GM19023 (cell line): ENCODE results near the gene GSTA5.
"Not testable (repeated sequence)": the region's sequence is repeated elsewhere in the genome, so short reads cannot be mapped to it uniquely, and the experiment has no call there.

ENCODE experiments used
- ATAC-seq: cut with Tn5 transposase; IDR thresholded peaks from one replicate; pipeline ENCODE4 v1.9.1; 2021; ENCODE audit warnings: mild to moderate bottlenecking, moderate library complexity; ENCODE audit not compliant: unreplicated experiment

The GSTA5 gene

DNA sequence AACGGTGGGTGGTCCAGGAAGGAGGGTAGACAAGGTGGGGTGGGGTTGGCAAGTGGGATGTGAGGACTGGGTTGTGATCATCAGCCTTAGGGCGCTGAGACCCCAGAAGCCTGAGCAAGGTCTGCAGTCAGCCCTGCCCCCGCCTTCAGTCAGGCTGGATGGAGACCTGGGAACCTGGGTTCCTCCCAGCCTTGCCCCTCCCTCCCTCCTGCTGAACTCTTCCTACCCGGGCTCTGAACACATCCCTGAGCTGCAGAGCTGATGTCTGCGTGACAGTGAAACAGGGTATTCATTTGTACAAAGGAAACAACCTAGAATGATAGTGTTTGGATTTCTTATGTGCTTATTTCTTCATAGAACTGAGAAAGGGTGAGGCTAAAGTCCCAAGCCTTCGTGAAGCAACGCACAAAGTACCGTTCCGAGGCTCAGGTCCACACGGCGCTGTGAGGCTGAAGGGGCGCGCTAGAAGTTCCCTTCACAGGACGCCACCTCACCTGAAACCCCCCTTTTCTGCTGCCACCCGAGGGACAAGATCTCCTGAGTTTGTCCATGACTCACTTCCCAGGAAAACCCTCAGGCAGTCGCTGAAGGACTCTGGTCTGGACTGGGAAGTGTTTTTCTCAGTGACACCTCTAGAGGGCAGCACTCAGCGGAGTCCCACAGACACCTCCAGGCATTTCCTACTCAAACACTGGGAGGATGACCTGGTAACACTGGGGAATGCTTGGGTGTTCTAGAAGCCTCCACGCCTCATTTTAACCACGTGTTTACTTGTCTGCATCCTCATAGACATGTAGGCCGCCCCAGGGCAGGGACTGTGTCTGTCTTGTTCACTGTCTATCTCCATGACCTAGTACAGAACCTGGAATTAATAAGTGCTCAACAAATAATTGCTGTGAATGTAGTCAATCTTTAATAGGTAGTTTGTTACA, 1.2 kb downstream of the GSTA5 start:
- peak; percentile 88 for ATAC-seq

DNA sequence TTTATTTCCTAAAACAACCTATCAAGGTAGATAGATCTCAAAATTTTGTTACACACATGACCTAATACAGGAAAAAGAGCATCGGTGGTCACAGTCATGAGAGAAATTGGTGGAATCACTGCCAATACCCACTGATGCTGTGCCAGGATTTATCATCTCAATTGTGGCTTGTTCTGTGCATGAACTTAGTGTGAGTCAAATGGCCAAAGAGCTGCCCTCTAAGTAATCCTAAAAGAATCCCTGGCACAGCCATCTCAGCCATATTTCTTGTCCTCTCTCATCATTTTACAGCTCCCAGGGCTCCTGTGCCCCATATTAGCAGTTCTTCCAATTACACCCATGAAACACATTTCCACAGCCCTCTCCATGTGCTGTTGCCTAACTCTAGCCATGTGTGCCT, 6.1 kb downstream of the GSTA5 start:
- no peak for ATAC-seq

DNA sequence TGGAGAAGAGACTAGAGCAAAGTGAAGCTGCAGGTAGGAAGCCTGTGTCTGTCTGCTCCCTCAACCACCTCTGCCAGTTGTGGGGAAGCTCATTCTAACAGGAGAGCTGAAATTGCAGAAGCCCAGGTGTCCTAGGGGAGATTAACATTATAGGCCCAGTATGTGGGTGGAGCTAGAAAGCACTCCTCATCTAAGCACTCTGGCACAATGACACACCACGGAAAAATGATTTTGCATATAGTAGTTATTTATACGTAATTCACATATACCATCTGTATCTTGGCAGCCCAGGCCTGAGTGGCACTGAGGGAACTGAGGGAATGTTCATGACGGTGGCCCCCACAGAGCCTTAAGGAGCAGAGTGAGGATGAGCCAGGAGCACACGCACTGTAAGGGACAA, 9.7 kb downstream of the GSTA5 start:
- ATAC-seq: not testable (repeated sequence)

DNA sequence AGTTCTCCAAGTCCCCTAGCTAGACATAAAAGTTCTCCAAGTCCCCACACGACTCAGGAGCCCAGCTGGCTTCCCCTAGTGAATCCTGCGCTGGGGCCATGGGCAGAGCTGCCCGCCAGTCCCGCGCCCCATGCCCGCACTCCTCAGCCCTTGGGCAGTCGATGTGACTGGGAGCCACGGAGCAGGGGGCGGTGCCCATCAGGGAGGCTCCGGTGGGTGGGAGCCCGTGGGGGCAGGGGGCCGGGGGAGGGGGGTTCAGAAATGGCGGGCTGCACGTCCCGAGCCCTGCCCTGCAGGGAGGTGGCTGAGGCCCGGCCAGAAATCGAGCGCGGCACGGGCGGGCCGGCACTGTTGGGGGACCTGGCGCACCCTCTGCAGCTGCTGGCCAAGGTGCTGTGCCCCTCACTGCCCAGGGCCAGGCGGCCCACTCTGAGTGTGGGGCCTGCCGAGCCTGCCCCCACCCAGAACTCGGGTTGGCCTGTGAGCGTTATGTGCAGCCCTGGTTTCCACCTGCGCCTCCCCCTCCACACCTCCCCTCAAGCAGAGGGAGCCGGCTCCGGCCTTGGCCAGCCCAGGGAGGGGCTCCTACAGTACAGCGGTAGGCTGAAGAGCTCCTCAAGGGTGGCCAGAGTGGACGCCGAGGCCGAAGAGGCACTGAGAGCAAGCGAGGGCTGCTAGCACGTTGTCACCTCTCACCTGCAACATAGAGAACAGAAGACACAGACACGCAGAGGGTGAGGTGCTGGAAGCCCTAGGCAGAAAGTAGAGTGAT, 11.4 kb downstream of the GSTA5 start:
- ATAC-seq: no peak

DNA sequence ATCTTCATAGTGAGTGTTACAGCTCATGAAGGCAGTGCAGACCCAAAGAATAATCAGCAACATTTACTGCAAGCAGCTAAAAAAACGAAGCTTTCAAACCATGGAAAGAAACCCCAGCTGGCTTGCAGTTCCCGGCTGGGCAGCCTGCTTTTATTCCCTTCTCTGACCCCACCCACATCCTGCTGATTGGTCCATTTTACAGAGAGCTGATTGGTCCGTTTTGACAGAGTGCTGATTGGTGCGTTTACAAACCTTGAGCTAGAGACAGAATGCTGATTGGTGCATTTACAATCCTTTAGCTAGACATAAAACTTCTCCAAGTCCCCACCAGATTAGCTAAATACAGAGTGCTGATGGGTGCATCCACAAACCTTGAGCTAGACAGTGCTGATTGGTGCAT, 12.0 kb downstream of the GSTA5 start:
- not testable (repeated sequence) for ATAC-seq

DNA sequence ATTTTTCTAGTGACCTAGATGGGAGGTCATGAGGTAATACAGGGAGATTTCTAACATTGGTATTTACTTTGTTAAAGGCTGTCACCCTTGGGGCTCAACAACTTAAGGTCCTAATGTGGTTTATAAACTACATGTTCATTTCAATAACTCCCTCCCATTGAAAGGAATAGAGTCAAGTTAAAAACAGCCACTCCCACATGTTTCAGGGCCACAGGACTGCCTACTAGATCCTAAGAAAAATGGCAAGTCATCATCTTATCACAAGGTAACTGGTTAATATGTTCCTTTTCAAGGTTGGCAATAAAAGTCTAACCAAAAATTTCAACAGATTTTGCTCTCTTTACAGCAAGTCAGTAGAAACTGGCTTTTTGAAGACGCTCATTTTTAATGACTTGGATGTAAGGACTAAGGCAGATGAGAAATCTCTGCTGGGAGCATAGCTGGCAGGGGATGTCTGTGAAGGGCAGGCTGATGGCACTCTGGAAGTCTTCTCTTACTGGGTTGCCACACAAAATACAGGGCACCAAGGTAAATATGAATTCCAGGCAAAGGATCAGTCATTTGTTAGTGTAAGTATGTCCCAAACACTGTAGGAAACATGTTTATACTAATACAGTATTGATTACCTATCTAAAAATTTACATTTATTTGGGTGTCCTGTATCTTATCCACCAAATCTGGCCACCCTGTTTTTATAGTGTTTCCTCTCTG, 13.4 kb downstream of the GSTA5 start:
- ATAC-seq: not testable (repeated sequence)

DNA sequence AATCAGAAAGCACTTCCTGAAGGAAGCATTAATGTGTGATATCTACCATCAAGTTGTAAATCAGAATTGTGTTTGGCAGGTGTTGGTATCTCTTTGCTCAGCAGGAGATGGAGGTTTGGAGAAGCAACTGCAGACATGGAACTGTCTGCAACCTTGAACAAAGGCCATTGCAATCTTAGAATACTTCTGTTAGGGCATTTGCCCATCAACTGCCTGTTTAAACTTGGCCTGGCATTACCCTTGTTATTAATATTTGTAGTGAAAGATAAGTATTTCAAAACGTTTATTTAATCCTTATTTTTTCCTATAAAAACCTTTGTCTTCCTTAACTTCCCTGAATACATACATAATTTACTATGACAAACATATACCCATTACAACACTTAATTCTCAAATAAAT, 14.1 kb downstream of the GSTA5 start:
- no peak for ATAC-seq

DNA sequence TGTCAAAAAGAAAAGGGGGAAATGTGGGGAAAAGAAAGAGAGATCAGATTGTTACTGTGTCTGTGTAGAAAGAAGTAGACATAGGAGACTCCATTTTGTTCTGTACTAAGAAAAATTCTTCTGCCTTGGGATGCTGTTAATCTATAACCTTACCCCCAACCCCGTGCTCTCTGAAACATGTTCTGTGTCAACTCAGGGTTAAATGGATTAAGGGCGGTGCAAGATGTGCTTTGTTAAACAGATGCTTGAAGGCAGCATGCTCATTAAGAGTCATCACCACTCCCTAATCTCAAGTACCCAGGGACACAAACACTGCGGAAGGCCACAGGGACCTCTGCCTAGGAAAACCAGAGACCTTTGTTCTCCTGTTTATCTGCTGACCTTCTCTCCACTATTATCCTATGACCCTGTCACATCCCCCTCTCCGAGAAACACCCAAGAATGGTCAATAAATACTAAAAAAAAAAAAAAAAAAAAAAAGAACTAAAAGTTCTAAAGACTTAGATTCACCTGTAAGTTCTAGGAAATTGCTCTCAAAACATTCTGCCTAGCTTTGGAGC, 14.6 kb downstream of the GSTA5 start:
- ATAC-seq: not testable (repeated sequence)

DNA sequence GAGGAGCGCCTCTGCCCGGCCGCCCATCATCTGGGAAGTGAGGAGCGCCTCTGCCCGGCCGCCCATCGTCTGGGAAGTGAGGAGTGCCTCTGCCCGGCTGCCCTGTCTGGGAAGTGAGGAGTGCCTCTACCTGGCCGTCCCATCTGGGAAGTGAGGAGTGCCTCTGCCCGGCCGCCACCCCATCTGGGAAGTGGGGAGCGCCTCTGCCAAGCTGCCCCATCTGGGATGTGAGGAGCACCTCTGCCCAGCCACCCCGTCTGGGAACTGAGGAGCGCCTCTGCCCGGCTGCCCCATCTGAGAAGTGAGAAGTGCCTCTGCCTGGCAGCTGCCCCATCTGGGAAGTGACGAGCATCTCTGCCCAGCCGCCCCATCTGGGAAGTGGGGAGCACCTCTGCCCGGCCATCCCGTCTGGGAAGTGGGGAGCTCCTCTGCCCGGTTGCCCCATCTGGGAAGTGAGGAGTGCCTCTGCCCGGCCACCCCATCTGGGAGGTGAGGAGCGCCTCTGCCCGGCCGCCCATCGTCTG, 15.3 kb downstream of the GSTA5 start:
- not testable (repeated sequence) for ATAC-seq

DNA sequence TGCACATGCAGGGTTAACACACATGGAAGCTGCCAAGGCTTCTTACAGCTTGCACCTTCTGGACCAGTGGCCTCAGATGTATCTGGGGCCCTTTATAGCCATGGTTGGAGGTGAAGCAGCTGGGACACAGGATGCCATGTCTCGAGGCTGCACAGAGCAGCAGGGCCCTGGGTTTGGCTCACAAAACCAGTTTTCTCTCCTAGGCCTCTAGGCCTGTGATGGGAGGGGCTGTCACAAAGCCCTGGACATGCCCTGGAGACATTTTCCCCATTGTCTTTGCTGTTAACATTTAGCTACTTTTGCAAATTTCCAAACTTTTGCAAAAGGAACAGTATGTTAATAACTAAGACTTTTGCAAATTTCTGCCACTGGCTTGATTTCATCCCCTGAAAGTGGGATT, 18.8 kb downstream of the GSTA5 start:
- ATAC-seq: no peak

DNA sequence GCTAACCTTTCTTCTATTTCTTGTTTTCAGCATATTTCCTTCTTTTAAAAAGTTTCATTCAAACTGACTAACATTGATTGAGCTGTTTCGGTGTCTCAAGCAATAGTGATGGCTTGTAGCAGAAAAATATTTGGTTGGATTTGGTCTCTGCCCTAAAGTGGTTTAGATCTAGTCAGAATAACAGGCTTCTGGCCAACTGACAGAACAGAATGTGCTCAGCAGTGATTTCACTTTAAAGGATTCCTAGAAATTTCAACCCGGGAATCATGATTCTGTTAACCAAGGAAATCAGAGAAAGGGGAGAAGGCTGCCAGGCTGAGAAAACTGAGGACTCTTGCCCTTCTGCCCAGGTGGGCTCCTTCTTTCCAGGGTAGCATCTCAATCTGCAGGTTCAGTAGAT, 20.4 kb downstream of the GSTA5 start:
- no peak for ATAC-seq

DNA sequence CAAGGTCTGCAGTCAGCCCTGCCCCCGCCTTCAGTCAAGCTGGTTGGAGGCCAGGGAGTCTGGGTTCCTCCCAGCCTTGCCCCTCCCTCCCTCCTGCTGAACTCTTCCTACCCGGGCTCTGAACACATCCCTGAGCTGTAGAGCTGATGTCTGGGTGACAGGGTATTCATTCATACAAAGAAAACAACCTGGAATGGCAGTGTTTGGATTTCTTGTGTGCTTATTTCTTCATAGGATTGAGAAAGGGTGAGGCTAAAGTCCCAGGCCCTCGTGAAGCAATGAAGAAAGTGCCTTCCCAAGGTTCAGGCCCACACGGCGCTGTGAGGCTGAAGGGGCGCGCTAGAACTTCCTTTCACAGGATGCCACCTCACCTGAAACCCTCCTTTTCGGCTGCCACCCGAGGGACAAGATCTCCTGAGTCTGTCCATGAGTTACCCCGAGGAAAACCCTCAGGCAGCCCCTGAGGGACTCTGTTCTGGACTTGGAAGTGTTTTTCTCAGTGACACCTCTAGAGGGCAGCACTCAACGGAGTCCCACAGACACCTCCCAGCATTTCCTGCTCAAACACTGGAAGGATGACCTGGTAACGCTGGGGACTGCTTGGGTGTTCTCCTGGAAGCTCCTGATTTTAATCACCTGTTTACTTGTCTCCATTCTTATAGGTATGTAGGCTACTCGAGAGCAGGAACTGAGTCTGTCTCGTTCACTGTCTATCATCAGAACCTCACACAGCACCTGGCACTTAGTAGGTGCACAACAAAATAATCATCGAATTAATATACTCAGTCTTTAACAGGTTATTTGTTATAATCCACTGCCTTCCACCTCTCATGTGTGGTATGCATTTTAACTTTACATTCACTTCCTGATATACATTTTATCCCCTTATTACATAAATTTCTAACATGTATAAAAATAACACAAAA, 25.2 kb downstream of the GSTA5 start:
- peak; percentile 57 for ATAC-seq

DNA sequence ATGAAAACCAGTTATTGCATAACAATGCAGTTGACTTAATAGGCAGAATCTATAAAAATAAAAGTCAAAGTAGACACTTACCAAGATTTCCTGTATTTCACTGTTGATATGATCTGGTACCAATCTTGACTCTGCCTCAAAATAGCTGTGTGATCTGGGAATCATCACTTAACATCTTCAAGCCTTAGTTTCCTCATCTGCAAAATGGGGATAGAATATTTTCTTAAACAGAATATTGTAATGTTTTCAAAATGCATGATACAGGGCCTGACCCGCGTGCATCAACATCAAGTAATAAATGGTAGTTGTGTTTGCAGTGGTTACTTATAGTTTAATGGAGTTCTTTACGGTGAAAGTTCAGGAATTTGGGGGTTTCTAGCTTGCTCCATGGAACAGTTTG, 26.1 kb downstream of the GSTA5 start:
- ATAC-seq: not testable (repeated sequence)

DNA sequence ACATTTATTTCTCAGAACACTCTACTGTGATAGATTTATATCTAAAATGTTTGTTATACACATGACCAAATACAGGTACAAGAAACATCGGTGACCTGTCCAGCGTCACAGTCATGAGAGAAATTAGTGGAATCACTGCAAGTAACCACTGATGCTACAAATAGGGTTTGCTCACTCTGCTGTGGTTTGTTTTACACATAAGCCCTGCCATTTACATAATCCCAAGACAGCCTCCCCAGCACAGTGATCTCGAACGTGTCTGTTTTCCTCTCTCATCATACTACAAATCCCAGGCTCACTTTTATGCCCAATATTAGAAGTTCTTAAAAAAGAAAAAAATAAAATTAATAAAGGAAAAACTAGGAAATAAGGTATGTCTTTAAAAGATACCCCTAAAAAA, 30.8 kb downstream of the GSTA5 start:
- ATAC-seq: not testable (repeated sequence)

DNA sequence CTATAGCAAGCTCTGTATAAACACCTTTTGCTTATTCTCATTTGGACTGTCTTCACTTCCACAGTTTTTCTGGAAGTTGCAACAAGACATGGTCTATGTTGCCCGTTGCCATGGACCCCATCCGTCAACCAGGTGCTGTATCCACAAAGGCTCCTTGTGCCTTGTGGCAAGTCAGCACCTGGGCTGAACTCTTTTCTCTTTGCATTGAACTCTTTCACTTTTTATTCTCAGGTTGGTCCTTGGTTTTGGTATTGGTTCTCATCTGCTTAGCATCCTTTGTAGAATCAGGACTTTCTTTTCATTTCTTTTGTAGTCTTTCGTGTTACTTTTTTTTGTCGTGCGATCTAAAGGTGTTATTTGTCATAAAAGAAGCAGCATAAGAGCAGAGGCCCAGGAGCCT, 32.0 kb downstream of the GSTA5 start:
- no peak for ATAC-seq

DNA sequence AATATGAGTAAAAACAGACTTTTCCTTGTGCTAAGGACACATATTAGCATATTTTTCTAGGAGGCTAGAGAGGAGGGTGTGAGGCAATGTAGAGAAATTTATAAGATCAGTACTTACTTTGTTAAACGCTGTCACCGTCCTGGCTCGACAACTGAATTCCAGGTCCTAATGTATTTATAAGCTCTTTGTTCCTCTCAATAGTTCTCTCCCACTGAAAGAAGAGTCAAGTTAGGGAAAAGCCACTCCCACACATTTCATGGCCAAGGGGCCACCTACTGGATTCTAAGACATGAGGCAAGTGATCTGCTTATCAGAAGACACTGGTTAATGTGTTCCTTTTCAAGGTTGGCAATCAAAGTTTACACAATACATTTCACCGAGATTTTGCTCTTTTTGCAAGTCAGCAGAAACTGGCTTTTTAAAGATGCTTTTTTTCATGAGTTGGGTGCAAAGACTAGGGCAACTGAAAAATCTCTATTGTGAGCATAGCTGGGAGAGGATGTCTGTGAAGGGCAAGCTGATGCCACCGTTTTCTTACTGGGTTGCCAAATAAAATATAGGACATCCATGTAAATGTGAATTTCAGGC, 36.9 kb downstream of the GSTA5 start, which contains the start of gene GSTA1:
Gene GSTA1 (minus strand): TSS at position 149 of the 588 bp plus-strand sequence. CDS start 4,549 bp downstream, outside the sequence.
- not testable (repeated sequence) for ATAC-seq

DNA sequence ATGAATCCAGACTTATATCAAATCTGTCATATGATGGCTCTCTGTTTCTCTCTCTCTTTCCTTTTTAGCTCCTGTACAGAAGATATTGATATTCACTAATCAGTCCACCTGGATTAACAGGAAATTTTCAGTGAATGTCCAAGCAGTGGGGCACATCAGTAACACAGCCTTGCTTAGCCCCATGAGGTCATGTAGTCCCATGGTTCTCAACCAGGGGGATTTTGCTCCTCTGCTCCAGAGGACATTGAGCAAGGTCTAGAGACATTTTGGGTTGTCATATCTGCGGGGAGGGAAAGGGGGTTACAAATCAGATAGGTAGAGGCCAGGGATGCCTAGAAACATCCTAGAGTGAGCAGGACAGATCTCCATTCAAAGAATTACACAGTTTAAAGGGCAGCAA, 37.8 kb downstream of the GSTA5 start:
- no peak for ATAC-seq

DNA sequence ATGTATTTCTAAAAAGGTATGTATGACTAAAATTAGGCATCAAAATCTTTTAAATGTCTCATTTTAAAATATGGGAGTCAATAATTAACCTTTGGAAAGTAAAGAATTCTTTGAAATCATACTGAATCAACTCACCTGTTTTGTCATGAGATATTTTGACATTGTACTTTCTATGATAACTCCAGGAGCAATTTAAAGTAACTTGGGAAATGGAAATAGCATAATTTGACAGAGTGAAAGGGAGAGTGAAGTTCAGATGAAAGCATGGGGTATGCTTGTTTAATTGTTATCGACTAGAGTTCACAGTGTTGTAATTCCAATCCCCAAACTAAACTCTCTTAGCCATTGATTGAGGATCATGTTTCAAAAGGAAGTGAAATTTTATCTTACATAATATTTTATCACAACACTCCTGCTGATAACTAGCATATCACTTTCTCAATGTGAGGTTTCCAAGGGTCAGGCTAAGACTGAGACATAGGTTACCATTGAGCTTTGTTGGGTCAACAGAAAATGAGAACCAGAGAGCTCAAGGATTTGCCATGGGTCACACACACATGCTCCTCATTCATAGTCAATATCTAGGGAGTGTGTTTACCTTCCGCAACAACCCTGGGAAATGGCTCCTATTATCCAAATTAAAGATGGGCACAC, 39.3 kb downstream of the GSTA5 start:
- ATAC-seq: no peak

DNA sequence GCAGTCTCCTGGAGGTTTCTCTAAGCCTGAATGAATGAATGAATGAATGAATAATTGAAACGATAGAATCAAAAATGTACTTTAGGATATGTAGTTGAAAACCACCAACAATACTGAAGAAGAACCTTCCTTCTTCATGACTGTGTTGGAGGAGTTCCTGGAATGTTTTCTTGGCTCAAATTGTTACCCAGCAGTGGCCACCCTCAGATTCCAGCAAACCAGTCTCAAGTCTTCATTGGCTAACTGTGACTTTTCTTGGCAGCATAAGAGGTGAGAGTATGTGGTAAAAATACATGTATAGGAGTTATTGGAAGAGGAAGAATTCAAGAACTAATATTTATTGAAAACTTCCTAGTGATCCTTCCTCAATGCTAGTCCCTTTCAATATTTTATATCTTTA, 41.3 kb downstream of the GSTA5 start:
- ATAC-seq: not testable (repeated sequence)
